Upper lobe of left lung (tissue), 6 donors: ENCODE results near the gene ACVR1B. TPM values are rescaled to one million over a fixed set of nuclear protein-coding genes. Genes with fewer than 3 reads are reported as not detected.

ENCODE experiments used
- ATAC-seq, 2 donors: fragments of 200-7000 bp; cut with Tn5 transposase; one replicate each; pipeline ENCODE4 v1.9.1; 2022; ENCODE audit warnings: mild to moderate bottlenecking in 2 of 2, moderate library complexity in 2 of 2; ENCODE audit not compliant: low FRiP score in 2 of 2
- DNase-seq, 2 donors: peaks; one replicate each; pipeline ENCODE4 v3.0.0-alpha.2; 2019 to 2020
- H3K27ac ChIP-seq, 4 donors: fragments of 200-600 bp; sonication (generic); one replicate each; pipeline ENCODE4 v1.5.1; 2016 to 2019
- H3K27me3 ChIP-seq, 4 donors: fragments of 200-600 bp; sonication (generic); one replicate each; pipeline ENCODE4 v1.5.1; 2017 to 2019
- H3K36me3 ChIP-seq, 4 donors: fragments of 200-600 bp; sonication (generic); one replicate each; pipeline ENCODE4 v1.5.1; 2016 to 2019
- H3K4me1 ChIP-seq, 4 donors: fragments of 200-600 bp; sonication (generic); one replicate each; pipeline ENCODE4 v1.5.1; 2018 to 2019
- H3K4me3 ChIP-seq, 4 donors: fragments of 200-600 bp; sonication (generic); one replicate each; pipeline ENCODE4 v1.5.1; 2017 to 2019; ENCODE audit warnings: mild to moderate bottlenecking in 2 of 4, moderate library complexity in 1 of 4
- H3K9me3 ChIP-seq, 4 donors: fragments of 200-600 bp; sonication (generic); one replicate each; pipeline ENCODE4 v1.5.1; 2018 to 2019
- CTCF ChIP-seq, 6 experiments: fragments of 450-650 bp in 4 of 6; fragments of 200-600 bp in 2 of 6; sonication (generic) in 2 of 6; IDR thresholded peaks; one replicate each; pipeline ENCODE4 v1.5.1; 2016 to 2019; ENCODE audit warnings: antibody characterized with exemption in 6 of 6
- EP300 ChIP-seq, 4 donors: sonication (generic); formaldehyde crosslinking; IDR thresholded peaks; one replicate each; pipeline ENCODE4 v1.5.1; 2017; ENCODE audit warnings: antibody characterized with exemption in 4 of 4, control low read depth in 2 of 4
- POLR2A ChIP-seq, 4 donors: fragments of 450-650 bp; IDR thresholded peaks; one replicate each; pipeline ENCODE4 v1.5.1; 2016 to 2017; ENCODE audit warnings: antibody characterized with exemption in 4 of 4, mild to moderate bottlenecking in 2 of 4
- POLR2AphosphoS5 ChIP-seq, 2 donors: sonication (generic); formaldehyde crosslinking; IDR thresholded peaks; one replicate each; pipeline ENCODE4 v1.5.1; 2017; ENCODE audit warnings: antibody characterized with exemption in 2 of 2
- WGBS, 2 donors: methylation state at CpG; one replicate each; pipeline ENCODE4 v1.1.5; 2017 to 2018; 5-methylcytosine and 5-hydroxymethylcytosine counted together
- total RNA-seq, 6 donors: library from RNA; depleted of rRNA in 4 of 6; stranded (reverse); fragments of >200 nt in 4 of 6; gene quantifications; one replicate each; pipeline versions ENCODE4 v1.1.0 to v1.2.1, GENCODE V29; 2016 to 2021
- donor health status: DM: no; HTN: no; CAD: no; lungs with moderate emphysema.
- donor health status: DM: no; HTN: yes; CAD: no; lungs with severe emphysema.

ACVR1B gene
- total RNA-seq, 6 donors from 2014 or later, result 13.0 to 44.9 (median 23.6) TPM

- Histone ChIP-seq H3K36me3 (no peaks in the 10 kb centered on the region), H3K9me3 (no peaks in the 10 kb centered on the region), H3K4me1 (peaks cover 36 to 68% (median 42%) of the 10 kb centered on the region in 4 donors), H3K4me3 (peak overlapping the region in 1 of 4 donors; percentile 96), H3K27me3 (no peaks in the 10 kb centered on the region), H3K27ac (peak overlapping the region; percentile 50 to 96 (median 73))
- DNase-seq (no peak), ATAC-seq (no peak)
- TF ChIP-seq POLR2AphosphoS5 (IDR thresholded peaks at IDR 0.05) (no peak), POLR2A (IDR thresholded peaks at IDR 0.05) (no peak)
- WGBS, 2 donors, result 22 to 28% methylated on average over 4 of the region's 4 CpGs
These were observed 2.4 kb downstream of the ACVR1B start for GRCh38 chr12:51953864-51954263.

GRCh38 chr12:51954561-51955361, 3.3 kb downstream of the ACVR1B start:
- H3K4me1 ChIP-seq, result peaks cover 45 to 75% (median 49%) of the 10 kb centered on the region in 4 donors
- no peak for ATAC-seq
- DNase-seq, result no peak
- peak overlapping the region; percentile 50 to 96 (median 73) for H3K27ac ChIP-seq
- TF ChIP-seq POLR2A (IDR thresholded peaks at IDR 0.05) (peak in 1 of 4 donors; percentile 20), EP300 (IDR thresholded peaks at IDR 0.05) (no peak)
- H3K27me3 ChIP-seq, result no peaks in the 10 kb centered on the region
- no peak overlapping the region for H3K4me3 ChIP-seq
- H3K9me3 ChIP-seq, result no peaks in the 10 kb centered on the region
- 34 to 35% methylated on average over 7 of the region's 7 CpGs for WGBS, 2 donors
- no peaks in the 10 kb centered on the region for H3K36me3 ChIP-seq

- Histone ChIP-seq H3K9me3 (no peaks in the 10 kb centered on the region), H3K36me3 (peaks cover 0 to 9% (median 0%) of the 10 kb centered on the region in 4 donors), H3K4me1 (peaks cover 46 to 75% (median 52%) of the 10 kb centered on the region in 4 donors), H3K4me3 (no peak overlapping the region), H3K27me3 (no peaks in the 10 kb centered on the region), H3K27ac (no peak overlapping the region)
- TF ChIP-seq CTCF (IDR thresholded peaks at IDR 0.05) (no peak), EP300 (IDR thresholded peaks at IDR 0.05) (no peak), POLR2AphosphoS5 (IDR thresholded peaks at IDR 0.05) (no peak), POLR2A (IDR thresholded peaks at IDR 0.05) (no peak)
- 86 to 100% methylated on average over 1 of the region's 1 CpG for WGBS, 2 donors
- no peak for DNase-seq
- no peak for ATAC-seq
These were observed 4.2 kb downstream of the ACVR1B start for GRCh38 chr12:51955702-51956101.

- TF ChIP-seq POLR2AphosphoS5 (IDR thresholded peaks at IDR 0.05), result no peak
- no peak for TF ChIP-seq EP300 (IDR thresholded peaks at IDR 0.05)
- TF ChIP-seq CTCF (IDR thresholded peaks at IDR 0.05), result no peak
- TF ChIP-seq POLR2A (IDR thresholded peaks at IDR 0.05), result no peak
- H3K4me1 ChIP-seq, result peaks cover 50 to 76% (median 58%) of the 10 kb centered on the region in 4 donors
- H3K27me3 ChIP-seq, result no peaks in the 10 kb centered on the region
- ATAC-seq (no peak), DNase-seq (no peak)
- peak overlapping the region in 1 of 4 donors; percentile 62 for H3K27ac ChIP-seq
- WGBS, 2 donors, result 97 to 98% methylated on average over 13 of the region's 13 CpGs
- H3K4me3 ChIP-seq, result no peak overlapping the region
- no peaks in the 10 kb centered on the region for H3K9me3 ChIP-seq
- peaks cover 0 to 12% (median 0%) of the 10 kb centered on the region in 4 donors for H3K36me3 ChIP-seq
These were observed 7.0 kb downstream of the ACVR1B start for GRCh38 chr12:51958542-51958941.

GRCh38 chr12:51959211-51959610, 7.7 kb downstream of the ACVR1B start:
- H3K27me3 ChIP-seq, result no peaks in the 10 kb centered on the region
- ATAC-seq, result peak in 1 of 2 donors; percentile 52
- no peaks in the 10 kb centered on the region for H3K9me3 ChIP-seq
- peaks cover 0 to 12% (median 0%) of the 10 kb centered on the region in 4 donors for H3K36me3 ChIP-seq
- WGBS, 2 donors, result 41 to 56% methylated on average over 2 to 3 of the region's 3 CpGs
- H3K4me1 ChIP-seq, result peaks cover 43 to 69% (median 52%) of the 10 kb centered on the region in 4 donors
- DNase-seq, result no peak
- H3K4me3 ChIP-seq, result no peak overlapping the region
- TF ChIP-seq POLR2A (IDR thresholded peaks at IDR 0.05) (no peak), CTCF (IDR thresholded peaks at IDR 0.05) (no peak), EP300 (IDR thresholded peaks at IDR 0.05) (no peak), POLR2AphosphoS5 (IDR thresholded peaks at IDR 0.05) (no peak)
- peak overlapping the region in 2 of 4 donors; percentile 26 to 62 for H3K27ac ChIP-seq
